ENCODE measurements around the gene NLRP1.

Gene NLRP1
- total RNA-seq = 465 reads per million, percentile 98 among the genes with 10 or more reads in this experiment

GRCh38 chr17:5584383-5585286, at the start of gene NLRP1:
Gene NLRP1, minus strand, starts transcription at chr17:5584509. Its CDS starts 552 bp downstream, at chr17:5583957.
- DNase-seq = peak; percentile 94

- no peak for DNase-seq
These were observed 47.8 kb upstream of the NLRP1 start for GRCh38 chr17:5631958-5632590.

GRCh38 chr17:5630434-5630833, 46.1 kb upstream of the NLRP1 start:
- DNase-seq = no peak

- no peak for DNase-seq
These were observed 44.8 kb upstream of the NLRP1 start for GRCh38 chr17:5629128-5629527.

- no peak for DNase-seq
These were observed 44.0 kb upstream of the NLRP1 start for GRCh38 chr17:5628262-5628661.

- DNase-seq = no peak
These were observed 39.9 kb upstream of the NLRP1 start for GRCh38 chr17:5624211-5624610.

- no peak for DNase-seq
These were observed 37.4 kb upstream of the NLRP1 start for GRCh38 chr17:5621729-5622128.

- DNase-seq = no peak
These were observed 36.7 kb upstream of the NLRP1 start for GRCh38 chr17:5621026-5621425.

- DNase-seq = no peak
These were observed 34.9 kb upstream of the NLRP1 start for GRCh38 chr17:5619088-5619740.

GRCh38 chr17:5618476-5618875, 34.2 kb upstream of the NLRP1 start:
- no peak for DNase-seq

- DNase-seq = no peak
These were observed 31.2 kb upstream of the NLRP1 start for GRCh38 chr17:5615476-5615875.

GRCh38 chr17:5610956-5611355, 26.6 kb upstream of the NLRP1 start:
- no peak for DNase-seq

GRCh38 chr17:5608399-5609112, 24.2 kb upstream of the NLRP1 start:
- no peak for DNase-seq

GRCh38 chr17:5607946-5608345, 23.6 kb upstream of the NLRP1 start:
- DNase-seq = no peak

- DNase-seq = no peak
These were observed 21.1 kb upstream of the NLRP1 start for GRCh38 chr17:5605452-5605851.

- DNase-seq = no peak
These were observed 15.7 kb upstream of the NLRP1 start for GRCh38 chr17:5600041-5600440.

- DNase-seq = no peak
These were observed 14.1 kb upstream of the NLRP1 start for GRCh38 chr17:5598457-5598856.

GRCh38 chr17:5596421-5596820, 12.1 kb upstream of the NLRP1 start:
- DNase-seq = no peak

- no peak for DNase-seq
These were observed 11.5 kb upstream of the NLRP1 start for GRCh38 chr17:5595831-5596230.

GRCh38 chr17:5592382-5592781, 8.1 kb upstream of the NLRP1 start:
- DNase-seq = no peak

GRCh38 chr17:5591966-5592365, 7.7 kb upstream of the NLRP1 start:
- no peak for DNase-seq

GRCh38 chr17:5588584-5588983, 4.3 kb upstream of the NLRP1 start:
- DNase-seq = no peak

Data from effector CD4-positive, alpha-beta T cell (primary cell).